Measurements from ENCODE around the gene MISP. TPM values are rescaled to one million over a fixed set of nuclear protein-coding genes. Genes with fewer than 3 reads are reported as not detected.

The MISP gene
- total and polyA plus RNA-seq, 9 of the 15 experiments (the other 6 are each of a cell fraction or from before 2014, with no cell fraction given): 0.04 to 0.29 (median 0.05) TPM; not detected in 5

DNA sequence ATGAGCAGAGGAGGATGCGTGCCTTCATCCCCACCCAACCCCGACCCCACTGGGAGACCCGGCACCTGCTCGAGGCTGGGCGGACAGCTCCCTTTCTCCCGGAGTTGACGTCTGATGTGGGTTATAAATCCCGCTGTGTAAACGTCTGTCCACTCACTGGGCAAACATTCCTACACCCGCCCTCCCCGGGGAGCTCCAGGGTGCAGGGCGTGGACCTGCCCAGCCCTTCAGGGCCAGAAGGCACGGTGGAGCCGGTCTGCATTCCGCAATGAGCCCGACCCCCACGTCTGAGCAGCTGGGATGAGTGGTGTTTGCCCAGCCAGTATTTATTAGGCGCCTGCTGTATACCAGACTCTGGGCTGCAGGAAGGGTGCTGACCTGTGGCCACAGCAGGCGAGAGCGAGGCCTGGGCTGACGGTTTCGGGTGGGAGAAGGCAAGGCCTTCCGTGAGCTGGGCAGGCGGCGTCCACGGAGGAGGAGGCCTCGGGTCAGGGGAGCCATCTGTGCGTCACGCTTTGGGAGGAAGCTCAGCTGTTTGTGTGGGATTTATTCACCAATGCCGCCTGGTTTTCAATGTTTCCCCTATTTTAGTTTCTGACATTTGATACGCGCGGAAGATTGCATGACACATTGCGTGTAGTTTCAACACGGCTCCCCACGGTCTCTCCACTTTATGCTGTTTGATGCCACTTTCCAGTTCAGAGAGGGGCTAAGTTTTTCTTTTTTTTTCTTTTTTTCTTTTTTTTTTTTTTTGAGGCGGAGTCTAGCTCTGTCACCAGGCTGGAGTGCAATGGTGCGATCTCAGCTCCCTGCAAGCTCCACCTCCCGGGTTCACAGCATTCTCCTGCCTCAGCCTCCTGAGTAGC, 2.0 kb downstream of the MISP start (continued):
- TF ChIP-seq, protein P1, sequence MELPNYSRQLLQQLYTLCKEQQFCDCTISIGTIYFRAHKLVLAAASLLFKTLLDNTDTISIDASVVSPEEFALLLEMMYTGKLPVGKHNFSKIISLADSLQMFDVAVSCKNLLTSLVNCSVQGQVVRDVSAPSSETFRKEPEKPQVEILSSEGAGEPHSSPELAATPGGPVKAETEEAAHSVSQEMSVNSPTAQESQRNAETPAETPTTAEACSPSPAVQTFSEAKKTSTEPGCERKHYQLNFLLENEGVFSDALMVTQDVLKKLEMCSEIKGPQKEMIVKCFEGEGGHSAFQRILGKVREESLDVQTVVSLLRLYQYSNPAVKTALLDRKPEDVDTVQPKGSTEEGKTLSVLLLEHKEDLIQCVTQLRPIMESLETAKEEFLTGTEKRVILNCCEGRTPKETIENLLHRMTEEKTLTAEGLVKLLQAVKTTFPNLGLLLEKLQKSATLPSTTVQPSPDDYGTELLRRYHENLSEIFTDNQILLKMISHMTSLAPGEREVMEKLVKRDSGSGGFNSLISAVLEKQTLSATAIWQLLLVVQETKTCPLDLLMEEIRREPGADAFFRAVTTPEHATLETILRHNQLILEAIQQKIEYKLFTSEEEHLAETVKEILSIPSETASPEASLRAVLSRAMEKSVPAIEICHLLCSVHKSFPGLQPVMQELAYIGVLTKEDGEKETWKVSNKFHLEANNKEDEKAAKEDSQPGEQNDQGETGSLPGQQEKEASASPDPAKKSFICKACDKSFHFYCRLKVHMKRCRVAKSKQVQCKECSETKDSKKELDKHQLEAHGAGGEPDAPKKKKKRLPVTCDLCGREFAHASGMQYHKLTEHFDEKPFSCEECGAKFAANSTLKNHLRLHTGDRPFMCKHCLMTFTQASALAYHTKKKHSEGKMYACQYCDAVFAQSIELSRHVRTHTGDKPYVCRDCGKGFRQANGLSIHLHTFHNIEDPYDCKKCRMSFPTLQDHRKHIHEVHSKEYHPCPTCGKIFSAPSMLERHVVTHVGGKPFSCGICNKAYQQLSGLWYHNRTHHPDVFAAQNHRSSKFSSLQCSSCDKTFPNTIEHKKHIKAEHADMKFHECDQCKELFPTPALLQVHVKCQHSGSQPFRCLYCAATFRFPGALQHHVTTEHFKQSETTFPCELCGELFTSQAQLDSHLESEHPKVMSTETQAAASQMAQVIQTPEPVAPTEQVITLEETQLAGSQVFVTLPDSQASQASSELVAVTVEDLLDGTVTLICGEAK (IDR thresholded peaks at IDR 0.05): no peak
- TF ChIP-seq, protein P1 (CRISPR knock-in tag; IDR thresholded peaks at IDR 0.05): no peak
- no peak for TF ChIP-seq BRD4 (IDR thresholded peaks at IDR 0.05)
- no peak for TF ChIP-seq TAF1 (IDR thresholded peaks at IDR 0.05; ENCODE audit: control insufficient read depth, extremely low read depth, insufficient read depth, low read length, severe bottlenecking)
- TF ChIP-seq, protein P2, sequence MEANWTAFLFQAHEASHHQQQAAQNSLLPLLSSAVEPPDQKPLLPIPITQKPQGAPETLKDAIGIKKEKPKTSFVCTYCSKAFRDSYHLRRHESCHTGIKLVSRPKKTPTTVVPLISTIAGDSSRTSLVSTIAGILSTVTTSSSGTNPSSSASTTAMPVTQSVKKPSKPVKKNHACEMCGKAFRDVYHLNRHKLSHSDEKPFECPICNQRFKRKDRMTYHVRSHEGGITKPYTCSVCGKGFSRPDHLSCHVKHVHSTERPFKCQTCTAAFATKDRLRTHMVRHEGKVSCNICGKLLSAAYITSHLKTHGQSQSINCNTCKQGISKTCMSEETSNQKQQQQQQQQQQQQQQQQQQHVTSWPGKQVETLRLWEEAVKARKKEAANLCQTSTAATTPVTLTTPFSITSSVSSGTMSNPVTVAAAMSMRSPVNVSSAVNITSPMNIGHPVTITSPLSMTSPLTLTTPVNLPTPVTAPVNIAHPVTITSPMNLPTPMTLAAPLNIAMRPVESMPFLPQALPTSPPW (CRISPR knock-in tag; IDR thresholded peaks at IDR 0.05): no peak
- TF ChIP-seq, protein P3, sequence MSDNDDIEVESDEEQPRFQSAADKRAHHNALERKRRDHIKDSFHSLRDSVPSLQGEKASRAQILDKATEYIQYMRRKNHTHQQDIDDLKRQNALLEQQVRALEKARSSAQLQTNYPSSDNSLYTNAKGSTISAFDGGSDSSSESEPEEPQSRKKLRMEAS (CRISPR knock-in tag; IDR thresholded peaks at IDR 0.05): no peak
- TF ChIP-seq FOS (IDR thresholded peaks at IDR 0.05; ENCODE audit: extremely low read depth, insufficient read length): no peak
- TF ChIP-seq, protein P4, sequence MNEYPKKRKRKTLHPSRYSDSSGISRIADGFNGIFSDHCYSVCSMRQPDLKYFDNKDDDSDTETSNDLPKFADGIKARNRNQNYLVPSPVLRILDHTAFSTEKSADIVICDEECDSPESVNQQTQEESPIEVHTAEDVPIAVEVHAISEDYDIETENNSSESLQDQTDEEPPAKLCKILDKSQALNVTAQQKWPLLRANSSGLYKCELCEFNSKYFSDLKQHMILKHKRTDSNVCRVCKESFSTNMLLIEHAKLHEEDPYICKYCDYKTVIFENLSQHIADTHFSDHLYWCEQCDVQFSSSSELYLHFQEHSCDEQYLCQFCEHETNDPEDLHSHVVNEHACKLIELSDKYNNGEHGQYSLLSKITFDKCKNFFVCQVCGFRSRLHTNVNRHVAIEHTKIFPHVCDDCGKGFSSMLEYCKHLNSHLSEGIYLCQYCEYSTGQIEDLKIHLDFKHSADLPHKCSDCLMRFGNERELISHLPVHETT (CRISPR knock-in tag; conservative IDR thresholded peaks at IDR 0.05 in 1 of 2, IDR thresholded peaks at IDR 0.05 in 1 of 2): no peak
- no peak for TF ChIP-seq FUS (optimal IDR thresholded peaks at IDR 0.05; ENCODE audit: low read depth, low read length)
- TF ChIP-seq, protein P5, sequence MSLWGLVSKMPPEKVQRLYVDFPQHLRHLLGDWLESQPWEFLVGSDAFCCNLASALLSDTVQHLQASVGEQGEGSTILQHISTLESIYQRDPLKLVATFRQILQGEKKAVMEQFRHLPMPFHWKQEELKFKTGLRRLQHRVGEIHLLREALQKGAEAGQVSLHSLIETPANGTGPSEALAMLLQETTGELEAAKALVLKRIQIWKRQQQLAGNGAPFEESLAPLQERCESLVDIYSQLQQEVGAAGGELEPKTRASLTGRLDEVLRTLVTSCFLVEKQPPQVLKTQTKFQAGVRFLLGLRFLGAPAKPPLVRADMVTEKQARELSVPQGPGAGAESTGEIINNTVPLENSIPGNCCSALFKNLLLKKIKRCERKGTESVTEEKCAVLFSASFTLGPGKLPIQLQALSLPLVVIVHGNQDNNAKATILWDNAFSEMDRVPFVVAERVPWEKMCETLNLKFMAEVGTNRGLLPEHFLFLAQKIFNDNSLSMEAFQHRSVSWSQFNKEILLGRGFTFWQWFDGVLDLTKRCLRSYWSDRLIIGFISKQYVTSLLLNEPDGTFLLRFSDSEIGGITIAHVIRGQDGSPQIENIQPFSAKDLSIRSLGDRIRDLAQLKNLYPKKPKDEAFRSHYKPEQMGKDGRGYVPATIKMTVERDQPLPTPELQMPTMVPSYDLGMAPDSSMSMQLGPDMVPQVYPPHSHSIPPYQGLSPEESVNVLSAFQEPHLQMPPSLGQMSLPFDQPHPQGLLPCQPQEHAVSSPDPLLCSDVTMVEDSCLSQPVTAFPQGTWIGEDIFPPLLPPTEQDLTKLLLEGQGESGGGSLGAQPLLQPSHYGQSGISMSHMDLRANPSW (CRISPR knock-in tag; IDR thresholded peaks at IDR 0.05): no peak
